NOMO-1 (cell line): Measurements from ENCODE around the gene MEIS2.

Experiments used
- DNase-seq, 2 experiments: peaks; one replicate each; lab custom pipeline; 2025; ENCODE audit not compliant: unreplicated experiment in 2 of 2; lab: John Stamatoyannopoulos, UW

MEIS2 gene

GRCh38 chr15:36882487-36883131, 217.7 kb downstream of the MEIS2 start:
- DNase-seq, result no peak

GRCh38 chr15:36882056-36882455, 218.3 kb downstream of the MEIS2 start:
- no peak for DNase-seq

GRCh38 chr15:36881516-36881915, 218.8 kb downstream of the MEIS2 start:
- no peak for DNase-seq

- DNase-seq, result no peak
Measured at GRCh38 chr15:36880913-36881460, 219.4 kb downstream of the MEIS2 start.

- no peak for DNase-seq
Measured at GRCh38 chr15:36880224-36880912, 220.0 kb downstream of the MEIS2 start.

- no peak for DNase-seq
Measured at GRCh38 chr15:36879568-36880222, 220.7 kb downstream of the MEIS2 start.

- DNase-seq, result no peak
Measured at GRCh38 chr15:36878684-36879262, 221.6 kb downstream of the MEIS2 start.

GRCh38 chr15:36877796-36878683, 222.3 kb downstream of the MEIS2 start:
- DNase-seq, result no peak

- DNase-seq, result no peak
Measured at GRCh38 chr15:36877294-36877693, 223.1 kb downstream of the MEIS2 start.

- no peak for DNase-seq
Measured at GRCh38 chr15:36875740-36876334, 224.5 kb downstream of the MEIS2 start.

GRCh38 chr15:36874930-36875329, 225.4 kb downstream of the MEIS2 start:
- no peak for DNase-seq

- no peak for DNase-seq
Measured at GRCh38 chr15:36867436-36867835, 232.9 kb downstream of the MEIS2 start.

GRCh38 chr15:36866896-36867295, 233.5 kb downstream of the MEIS2 start:
- DNase-seq, result no peak

GRCh38 chr15:36863570-36863969, 236.8 kb downstream of the MEIS2 start:
- no peak for DNase-seq

- DNase-seq, result no peak
Measured at GRCh38 chr15:36860792-36861191, 239.6 kb downstream of the MEIS2 start.

- no peak for DNase-seq
Measured at GRCh38 chr15:36858423-36858822, 241.9 kb downstream of the MEIS2 start.

- DNase-seq, result no peak
Measured at GRCh38 chr15:36856339-36856973, 243.9 kb downstream of the MEIS2 start.

GRCh38 chr15:36850864-36851263, 249.5 kb downstream of the MEIS2 start:
- DNase-seq, result no peak

- no peak for DNase-seq
Measured at GRCh38 chr15:36845270-36845669, 255.1 kb downstream of the MEIS2 start.
